KMS-11 (cell line): ENCODE data around the gene TRRAP.

Experiments used
- H2AFZ ChIP-seq: fragments of 200-600 bp; sonication (generic); 2 replicates; pipeline ENCODE4 v1.6.1; 2016; ENCODE audit warnings: antibody characterized with exemption, mixed run types, low read depth
- H3K27ac ChIP-seq: fragments of 200-600 bp; sonication (generic); 2 replicates; pipeline ENCODE4 v1.6.1; 2016; ENCODE audit warnings: mild to moderate bottlenecking, mixed run types
- H3K27me3 ChIP-seq: fragments of 200-600 bp; sonication (generic); 2 replicates; pipeline ENCODE4 v1.6.1; 2017; ENCODE audit warnings: mild to moderate bottlenecking, low read depth, mixed run types, moderate library complexity; ENCODE audit not compliant: insufficient read depth
- H3K36me3 ChIP-seq: fragments of 200-600 bp; sonication (generic); 2 replicates; pipeline ENCODE4 v1.6.1; 2017; ENCODE audit warnings: mild to moderate bottlenecking, mixed run types; ENCODE audit not compliant: insufficient read depth
- H3K4me1 ChIP-seq: fragments of 200-600 bp; sonication (generic); 2 replicates; pipeline ENCODE4 v1.6.1; 2016; ENCODE audit warnings: mild to moderate bottlenecking, low read depth, mixed run types; ENCODE audit not compliant: poor library complexity, severe bottlenecking
- H3K4me2 ChIP-seq: fragments of 200-600 bp; sonication (generic); 2 replicates; pipeline ENCODE4 v1.7.0; 2016; ENCODE audit warnings: mild to moderate bottlenecking, mixed run types
- H3K4me3 ChIP-seq: fragments of 200-600 bp; sonication (generic); IDR thresholded peaks from 2 replicates; pipeline ENCODE4 v1.6.1; 2017; ENCODE audit warnings: low read depth, low read length, mixed read lengths; ENCODE audit not compliant: insufficient read depth
- H3K79me2 ChIP-seq: fragments of 200-600 bp; sonication (generic); 2 replicates; pipeline ENCODE4 v1.6.1; 2016; ENCODE audit warnings: low read depth, mixed run types; ENCODE audit not compliant: insufficient read depth
- H3K9ac ChIP-seq: fragments of 200-600 bp; sonication (generic); 2 replicates; pipeline ENCODE4 v1.6.1; 2016; ENCODE audit warnings: mild to moderate bottlenecking, mixed run types
- H4K20me1 ChIP-seq: fragments of 200-600 bp; sonication (generic); 2 replicates; pipeline ENCODE4 v1.6.1; 2016; ENCODE audit warnings: mild to moderate bottlenecking, mixed run types; ENCODE audit not compliant: insufficient read depth
- TF ChIP-seq, protein P1 (sequence below): fragments of 200-600 bp; sonication (generic); conservative IDR thresholded peaks from 2 replicates; pipeline ENCODE4 v1.6.1; 2017; ENCODE audit warnings: low read depth, mild to moderate bottlenecking, antibody characterized with exemption, low read length, moderate library complexity, mixed read lengths

The TRRAP gene

DNA sequence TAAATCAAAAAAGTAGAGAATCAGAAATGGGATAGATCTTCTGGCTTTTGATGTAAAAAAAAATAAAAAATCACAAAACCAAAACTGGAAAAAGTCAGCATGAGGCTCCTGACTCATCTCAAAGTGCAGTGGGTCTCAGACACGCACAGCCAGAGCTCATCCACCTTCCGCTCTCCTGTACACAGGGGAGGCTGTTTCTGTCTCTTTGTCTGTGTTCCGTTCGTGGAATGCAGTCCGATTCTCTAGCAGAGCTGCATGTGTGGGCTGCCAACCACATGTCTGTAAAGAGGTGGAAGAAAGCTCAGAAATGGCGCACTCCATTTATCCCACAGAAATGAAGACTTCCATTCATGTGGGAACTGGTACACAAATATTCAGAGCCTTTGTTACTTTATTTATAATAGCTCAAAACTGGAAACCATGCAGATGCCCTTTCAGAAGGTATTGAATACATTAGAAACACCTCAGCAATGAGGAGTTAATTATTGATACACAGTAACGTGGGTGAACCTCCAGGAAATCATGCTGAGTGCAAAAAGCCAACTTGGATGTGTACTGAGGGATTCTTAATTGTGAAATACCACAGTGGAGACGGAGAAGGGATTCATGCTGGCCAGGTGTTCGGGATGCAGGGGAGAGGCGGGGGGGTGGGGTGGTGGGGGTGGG, 123.3 kb downstream of the TRRAP start:
- H3K36me3 ChIP-seq, result peaks cover 14% of the 10 kb centered on the region; the same call in 1 of the 2 replicates
- no peak overlapping the region for H3K4me2 ChIP-seq
- H3K27me3 ChIP-seq, result no peaks in the 10 kb centered on the region
- peaks cover 6% of the 10 kb centered on the region; the same call in 1 of the 2 replicates for H3K79me2 ChIP-seq
- no peaks in the 10 kb centered on the region for H3K4me1 ChIP-seq
- no peak overlapping the region for H3K4me3 ChIP-seq
- no peaks in the 10 kb centered on the region for H4K20me1 ChIP-seq
- H3K9ac ChIP-seq, result no peak overlapping the region
- no peak overlapping the region for H3K27ac ChIP-seq
- no peak overlapping the region for H2AFZ ChIP-seq
- TF ChIP-seq, protein P1, sequence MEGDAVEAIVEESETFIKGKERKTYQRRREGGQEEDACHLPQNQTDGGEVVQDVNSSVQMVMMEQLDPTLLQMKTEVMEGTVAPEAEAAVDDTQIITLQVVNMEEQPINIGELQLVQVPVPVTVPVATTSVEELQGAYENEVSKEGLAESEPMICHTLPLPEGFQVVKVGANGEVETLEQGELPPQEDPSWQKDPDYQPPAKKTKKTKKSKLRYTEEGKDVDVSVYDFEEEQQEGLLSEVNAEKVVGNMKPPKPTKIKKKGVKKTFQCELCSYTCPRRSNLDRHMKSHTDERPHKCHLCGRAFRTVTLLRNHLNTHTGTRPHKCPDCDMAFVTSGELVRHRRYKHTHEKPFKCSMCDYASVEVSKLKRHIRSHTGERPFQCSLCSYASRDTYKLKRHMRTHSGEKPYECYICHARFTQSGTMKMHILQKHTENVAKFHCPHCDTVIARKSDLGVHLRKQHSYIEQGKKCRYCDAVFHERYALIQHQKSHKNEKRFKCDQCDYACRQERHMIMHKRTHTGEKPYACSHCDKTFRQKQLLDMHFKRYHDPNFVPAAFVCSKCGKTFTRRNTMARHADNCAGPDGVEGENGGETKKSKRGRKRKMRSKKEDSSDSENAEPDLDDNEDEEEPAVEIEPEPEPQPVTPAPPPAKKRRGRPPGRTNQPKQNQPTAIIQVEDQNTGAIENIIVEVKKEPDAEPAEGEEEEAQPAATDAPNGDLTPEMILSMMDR, result no peak

DNA sequence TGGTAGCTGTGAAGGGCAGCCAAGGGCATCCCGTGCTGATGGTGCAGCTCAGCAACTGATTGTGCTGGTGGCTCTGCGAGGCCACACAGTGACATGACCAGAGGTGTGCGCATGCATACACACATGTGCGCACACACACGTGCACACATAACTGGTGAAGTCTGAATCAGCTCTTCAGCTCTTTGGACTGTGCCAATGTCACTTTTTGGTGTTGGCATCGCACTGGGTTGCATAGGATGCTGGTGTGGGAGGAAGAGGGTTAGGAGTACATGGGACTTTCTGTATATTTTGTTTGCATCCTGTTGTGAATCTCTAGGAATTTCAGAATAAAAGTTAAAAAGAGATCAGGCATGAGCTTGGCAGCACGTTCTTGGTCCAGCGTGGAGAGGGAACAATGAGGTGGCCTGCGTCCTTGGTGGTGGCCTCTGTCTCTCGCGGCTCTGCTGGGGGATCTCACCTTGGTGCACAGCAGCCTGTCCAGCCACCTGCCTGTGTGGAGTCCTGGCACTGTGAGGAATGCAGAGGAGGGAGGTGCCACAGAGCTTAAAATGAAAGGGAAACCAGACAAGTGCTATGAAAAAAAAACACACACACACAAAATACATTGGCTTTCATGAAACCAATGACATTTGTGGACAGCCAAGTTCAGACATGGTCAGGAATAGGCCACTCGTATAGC, 124.0 kb downstream of the TRRAP start:
- TF ChIP-seq, protein P1, result no peak
- peaks cover 6% of the 10 kb centered on the region; the same call in 1 of the 2 replicates for H3K79me2 ChIP-seq
- H3K4me3 ChIP-seq, result no peak overlapping the region
- H4K20me1 ChIP-seq, result no peaks in the 10 kb centered on the region
- H3K4me2 ChIP-seq, result no peak overlapping the region
- H3K4me1 ChIP-seq, result no peaks in the 10 kb centered on the region
- no peaks in the 10 kb centered on the region for H3K27me3 ChIP-seq
- H3K36me3 ChIP-seq, result peaks cover 14% of the 10 kb centered on the region; the same call in 1 of the 2 replicates
- no peak overlapping the region for H2AFZ ChIP-seq
- no peak overlapping the region for H3K9ac ChIP-seq
- no peak overlapping the region for H3K27ac ChIP-seq

DNA sequence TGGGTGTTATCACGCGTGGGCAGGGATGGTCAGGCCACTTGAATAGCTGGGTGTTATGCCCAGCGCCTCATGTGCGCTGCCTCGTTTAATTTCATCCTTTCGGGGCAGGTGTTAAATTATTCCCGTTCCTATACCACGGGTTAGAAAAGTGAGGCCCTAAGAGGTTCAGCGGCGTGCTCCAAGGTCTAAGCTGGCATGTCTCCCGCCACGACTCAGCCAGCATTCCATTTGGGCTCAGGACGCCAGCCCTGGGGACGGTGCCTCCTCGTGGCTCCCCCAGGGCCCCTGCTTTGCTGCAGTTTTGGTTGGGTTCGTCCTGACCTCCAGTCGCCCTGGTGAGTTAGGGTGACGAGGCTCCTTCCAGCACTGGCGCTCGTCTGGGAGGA, 124.5 kb downstream of the TRRAP start:
- H4K20me1 ChIP-seq, result no peaks in the 10 kb centered on the region

DNA sequence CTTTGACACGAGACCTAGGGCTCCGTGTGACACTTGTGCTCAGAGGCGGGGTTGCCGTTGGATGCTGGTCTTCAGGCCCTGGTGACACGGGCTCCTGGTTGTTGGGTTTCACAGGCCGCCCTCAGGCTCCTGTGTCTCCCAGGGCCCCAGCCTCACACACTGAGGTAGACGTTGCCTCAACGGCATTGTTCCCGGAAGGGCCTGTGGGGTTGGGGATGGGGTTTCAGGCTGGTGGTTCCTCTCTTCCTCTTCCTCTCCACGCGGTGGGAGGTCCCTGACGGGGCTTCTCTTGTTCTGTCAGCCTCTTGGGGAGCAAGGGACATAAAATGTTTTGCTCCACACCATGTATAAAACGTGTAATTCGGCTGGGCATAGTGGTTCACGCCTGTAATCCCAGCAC, 125.1 kb downstream of the TRRAP start:
- H3K4me2 ChIP-seq, result no peak overlapping the region
- H3K4me3 ChIP-seq, result no peak overlapping the region
- H3K27me3 ChIP-seq, result no peaks in the 10 kb centered on the region
- no peak overlapping the region for H2AFZ ChIP-seq
- no peaks in the 10 kb centered on the region for H3K4me1 ChIP-seq
- no peak overlapping the region for H3K27ac ChIP-seq
- H3K9ac ChIP-seq, result no peak overlapping the region
- H3K79me2 ChIP-seq, result peaks cover 6% of the 10 kb centered on the region; the same call in 1 of the 2 replicates
- H4K20me1 ChIP-seq, result no peaks in the 10 kb centered on the region
- peaks cover 11% of the 10 kb centered on the region; the same call in 1 of the 2 replicates for H3K36me3 ChIP-seq
- TF ChIP-seq, protein P1, result no peak

More for the DNA sequence above, 124.5 kb downstream of the TRRAP start:
- Histone ChIP-seq H3K4me2 (no peak overlapping the region), H3K27ac (no peak overlapping the region), H2AFZ (no peak overlapping the region), H3K27me3 (no peaks in the 10 kb centered on the region), H3K4me1 (no peaks in the 10 kb centered on the region), H3K36me3 (peaks cover 14% of the 10 kb centered on the region; the same call in 1 of the 2 replicates), H3K79me2 (peaks cover 6% of the 10 kb centered on the region; the same call in 1 of the 2 replicates), H3K4me3 (no peak overlapping the region), H3K9ac (no peak overlapping the region)
- TF ChIP-seq, protein P1, result no peak
